GM18861 (cell line): ENCODE data around the gene CTXND1.
"Not testable (repeated sequence)": the region's sequence is repeated elsewhere in the genome, so short reads cannot be mapped to it uniquely, and the experiment has no call there.

Source experiments
- ATAC-seq: cut with Tn5 transposase; IDR thresholded peaks from one replicate; pipeline ENCODE4 v1.9.1; 2021; ENCODE audit not compliant: unreplicated experiment

The CTXND1 gene

GRCh38 chr15:80252121-80252518, at the start of gene CTXND1:
TSS of gene CTXND1 (minus strand) at chr15:80252213. CDS start at chr15:80201949, 50,264 bp downstream.
- no peak for ATAC-seq

GRCh38 chr15:80301472-80301871, 49.5 kb upstream of the CTXND1 start:
- ATAC-seq, result no peak

- ATAC-seq, result not testable (repeated sequence)
Measured at GRCh38 chr15:80295777-80296176, 43.8 kb upstream of the CTXND1 start.

GRCh38 chr15:80292079-80292478, 40.1 kb upstream of the CTXND1 start:
- no peak for ATAC-seq

- ATAC-seq, result not testable (repeated sequence)
Measured at GRCh38 chr15:80290891-80291290, 38.9 kb upstream of the CTXND1 start.

GRCh38 chr15:80289528-80290495, 37.8 kb upstream of the CTXND1 start:
- no peak for ATAC-seq

- no peak for ATAC-seq
Measured at GRCh38 chr15:80288131-80288530, 36.1 kb upstream of the CTXND1 start.

- no peak for ATAC-seq
Measured at GRCh38 chr15:80286055-80286454, 34.0 kb upstream of the CTXND1 start.

GRCh38 chr15:80285379-80285778, 33.4 kb upstream of the CTXND1 start:
- ATAC-seq, result no peak

GRCh38 chr15:80283531-80283930, 31.5 kb upstream of the CTXND1 start:
- ATAC-seq, result no peak

- no peak for ATAC-seq
Measured at GRCh38 chr15:80277147-80277546, 25.1 kb upstream of the CTXND1 start.

- no peak for ATAC-seq
Measured at GRCh38 chr15:80275961-80276360, 23.9 kb upstream of the CTXND1 start.

GRCh38 chr15:80274996-80275395, 23.0 kb upstream of the CTXND1 start:
- ATAC-seq, result no peak

GRCh38 chr15:80274554-80274953, 22.5 kb upstream of the CTXND1 start:
- ATAC-seq, result no peak

- no peak for ATAC-seq
Measured at GRCh38 chr15:80272987-80273386, 21.0 kb upstream of the CTXND1 start.

GRCh38 chr15:80270472-80270871, 18.5 kb upstream of the CTXND1 start:
- ATAC-seq, result no peak

GRCh38 chr15:80268101-80268500, 16.1 kb upstream of the CTXND1 start:
- no peak for ATAC-seq

- ATAC-seq, result no peak
Measured at GRCh38 chr15:80267658-80268057, 15.6 kb upstream of the CTXND1 start.

GRCh38 chr15:80266745-80267144, 14.7 kb upstream of the CTXND1 start:
- ATAC-seq, result no peak

- ATAC-seq, result no peak
Measured at GRCh38 chr15:80266113-80266512, 14.1 kb upstream of the CTXND1 start.

GRCh38 chr15:80265021-80265420, 13.0 kb upstream of the CTXND1 start:
- ATAC-seq, result no peak

- ATAC-seq, result no peak
Measured at GRCh38 chr15:80264031-80264430, 12.0 kb upstream of the CTXND1 start.

- ATAC-seq, result no peak
Measured at GRCh38 chr15:80260551-80260950, 8.5 kb upstream of the CTXND1 start.
